SK-N-SH treated with all-trans-retinoic acid at 6 μM for 48 hours (cell line): ENCODE results near the gene POC1A.

ENCODE experiments used
- ARNTL ChIP-seq: fragments of 450-650 bp; formaldehyde crosslinking; IDR thresholded peaks from 2 replicates; pipeline ENCODE4 v1.5.0; 2020; ENCODE audit warnings: low read depth, mild to moderate bottlenecking, moderate library complexity, borderline replicate concordance
- CSDC2 ChIP-seq: fragments of 250-450 bp; sonication (Bioruptor Pico); IDR thresholded peaks from 2 replicates; pipeline ENCODE4 v1.5.0; 2020; ENCODE audit warnings: mild to moderate bottlenecking, moderate library complexity
- CSRNP3 ChIP-seq: fragments of 250-450 bp; sonication (Bioruptor Pico); IDR thresholded peaks from 2 replicates; pipeline ENCODE4 v1.5.1; 2021; ENCODE audit warnings: mild to moderate bottlenecking, moderate library complexity
- OSR1 ChIP-seq: fragments of 250-450 bp; sonication (Bioruptor Pico); IDR thresholded peaks from 2 replicates; pipeline ENCODE4 v1.8.0; 2022; ENCODE audit warnings: moderate library complexity, mild to moderate bottlenecking, inconsistent platforms
- PATZ1 ChIP-seq: fragments of 250-450 bp; sonication (Bioruptor Pico); IDR thresholded peaks from 2 replicates; pipeline ENCODE4 v1.8.0; 2020; ENCODE audit warnings: mild to moderate bottlenecking, moderate library complexity, borderline replicate concordance
- RARB ChIP-seq: fragments of 250-450 bp; sonication (Bioruptor Pico); IDR thresholded peaks from 2 replicates; pipeline ENCODE4 v1.8.0; 2021; ENCODE audit warnings: mild to moderate bottlenecking, moderate library complexity
- TSHZ2 ChIP-seq: fragments of 250-450 bp; sonication (Bioruptor Pico); IDR thresholded peaks from 2 replicates; pipeline ENCODE4 v1.5.0; 2020; ENCODE audit warnings: mild to moderate bottlenecking, moderate library complexity
- ZC3H10 ChIP-seq: fragments of 250-450 bp; sonication (Bioruptor Pico); IDR thresholded peaks from 2 replicates; pipeline ENCODE4 v1.5.1; 2021; ENCODE audit warnings: mild to moderate bottlenecking, moderate library complexity
- TF ChIP-seq, protein P1 (sequence below): fragments of 250-450 bp; sonication (Bioruptor Pico); IDR thresholded peaks from 2 replicates; pipeline ENCODE4 v1.5.1; 2020; ENCODE audit warnings: low read depth, mild to moderate bottlenecking, moderate library complexity

- no peak for TF ChIP-seq OSR1 (CRISPR knock-in tag)
- no peak for TF ChIP-seq PATZ1 (CRISPR knock-in tag)
- TF ChIP-seq TSHZ2 = no peak
- TF ChIP-seq ARNTL (CRISPR knock-in tag) = no peak
- TF ChIP-seq, protein P1, sequence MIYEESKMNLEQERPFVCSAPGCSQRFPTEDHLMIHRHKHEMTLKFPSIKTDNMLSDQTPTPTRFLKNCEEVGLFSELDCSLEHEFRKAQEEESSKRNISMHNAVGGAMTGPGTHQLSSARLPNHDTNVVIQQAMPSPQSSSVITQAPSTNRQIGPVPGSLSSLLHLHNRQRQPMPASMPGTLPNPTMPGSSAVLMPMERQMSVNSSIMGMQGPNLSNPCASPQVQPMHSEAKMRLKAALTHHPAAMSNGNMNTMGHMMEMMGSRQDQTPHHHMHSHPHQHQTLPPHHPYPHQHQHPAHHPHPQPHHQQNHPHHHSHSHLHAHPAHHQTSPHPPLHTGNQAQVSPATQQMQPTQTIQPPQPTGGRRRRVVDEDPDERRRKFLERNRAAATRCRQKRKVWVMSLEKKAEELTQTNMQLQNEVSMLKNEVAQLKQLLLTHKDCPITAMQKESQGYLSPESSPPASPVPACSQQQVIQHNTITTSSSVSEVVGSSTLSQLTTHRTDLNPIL (CRISPR knock-in tag) = no peak
- TF ChIP-seq RARB = no peak
- TF ChIP-seq ZC3H10 (CRISPR knock-in tag) = no peak
- TF ChIP-seq CSDC2 (CRISPR knock-in tag) = no peak
- TF ChIP-seq CSRNP3 = no peak
Measured at GRCh38 chr3:52092891-52093290, 61.3 kb downstream of the POC1A start.
